Effector CD8-positive, alpha-beta T cell (primary cell): ENCODE results near the gene GRAP2.

Experiments used
- DNase-seq: peaks from one replicate; lab custom pipeline; 2025; lab: John Stamatoyannopoulos, UW

Gene GRAP2

DNA sequence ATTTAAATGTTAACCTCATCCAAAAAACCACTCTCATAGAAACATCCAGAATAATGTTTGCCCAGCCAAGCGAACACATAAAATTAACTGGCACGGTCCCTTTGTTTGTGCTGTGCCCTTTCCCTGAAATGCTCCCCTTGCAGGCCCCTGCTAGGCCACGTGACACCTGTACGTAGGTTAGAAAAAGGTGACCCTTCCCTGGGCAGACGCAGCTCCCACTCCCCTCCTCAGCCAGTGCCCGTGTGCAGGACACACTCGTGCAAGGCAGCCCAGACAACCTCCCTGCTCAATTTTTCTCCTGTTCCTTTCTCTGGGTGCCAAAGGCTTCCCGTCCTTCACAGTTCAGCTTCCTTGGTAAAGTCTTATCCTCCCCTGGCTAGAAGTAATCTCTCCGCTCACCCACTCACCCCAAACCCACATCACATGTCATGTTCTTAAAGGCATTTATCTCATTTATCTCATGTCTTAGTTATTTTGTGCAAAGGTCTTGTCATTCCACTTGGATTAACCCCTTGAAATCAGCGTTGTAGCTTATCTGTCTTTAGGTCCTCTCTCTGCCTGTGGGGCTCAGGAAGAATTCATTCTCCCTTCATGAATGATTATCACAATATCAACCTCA, 114.6 kb downstream of the GRAP2 start:
- no peak for DNase-seq

DNA sequence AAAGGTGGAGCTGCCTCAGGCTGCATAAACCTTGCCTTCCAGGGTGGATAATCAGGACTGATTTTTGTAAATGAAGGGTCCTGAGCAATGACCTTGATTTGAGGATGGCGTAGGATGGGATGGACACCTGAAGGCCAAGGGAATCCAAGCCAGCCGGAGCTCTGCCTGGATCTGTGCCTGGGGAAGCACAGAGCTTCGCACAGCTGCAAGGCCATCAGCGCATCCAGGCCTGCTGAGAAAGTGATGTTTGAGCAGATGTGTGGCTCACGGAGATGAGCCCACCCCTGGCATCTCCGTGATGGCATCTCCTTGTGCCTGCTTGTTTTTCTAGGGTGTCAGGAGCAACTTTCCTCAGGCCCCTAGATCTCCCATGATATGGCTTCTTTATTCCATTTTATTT, 117.2 kb downstream of the GRAP2 start:
- DNase-seq: no peak

DNA sequence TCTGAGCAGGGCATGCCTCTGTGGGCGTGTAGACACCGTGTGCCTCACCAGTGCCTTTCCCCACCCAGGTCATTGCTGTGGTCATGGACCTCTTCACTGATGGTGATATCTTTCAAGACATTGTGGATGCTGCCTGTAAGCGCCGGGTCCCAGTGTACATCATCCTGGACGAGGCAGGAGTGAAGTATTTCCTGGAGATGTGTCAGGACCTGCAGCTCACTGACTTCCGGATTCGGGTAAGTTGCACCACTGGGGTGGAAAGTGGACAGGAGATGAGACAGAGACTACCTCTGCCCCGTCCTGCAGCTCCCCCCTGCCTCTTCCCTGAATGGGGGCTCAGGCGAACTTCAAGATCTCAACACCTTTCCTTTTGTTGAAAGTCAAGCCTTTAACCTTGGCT, 118.2 kb downstream of the GRAP2 start:
- DNase-seq: no peak

- DNase-seq: no peak
Measured at GRCh38 chr22:40020956-40021355, 120.1 kb downstream of the GRAP2 start.

- DNase-seq: no peak
Measured at GRCh38 chr22:40021401-40022000, 120.6 kb downstream of the GRAP2 start.

GRCh38 chr22:40022536-40023240, 121.8 kb downstream of the GRAP2 start:
- DNase-seq: no peak
